H9 (cell line): ENCODE measurements around the gene KIF5A. TPM values are rescaled to one million over a fixed set of nuclear protein-coding genes. Genes with fewer than 3 reads are reported as not detected.

Source experiments
- DNase-seq: peaks from one replicate; pipeline ENCODE4 v3.0.0-alpha.2; 2017
- H2AFZ ChIP-seq: one replicate; pipeline ENCODE4 v1.6.1; 2013; ENCODE audit warnings: mild to moderate bottlenecking, low read length, control low read depth, moderate library complexity
- H2AK5ac ChIP-seq: 2 replicates; pipeline ENCODE4 v1.6.1; 2013; ENCODE audit warnings: low read length, control low read depth, mixed read lengths; ENCODE audit not compliant: insufficient read length
- H2BK120ac ChIP-seq: one replicate; pipeline ENCODE4 v1.6.1; 2013; ENCODE audit warnings: low read depth, mild to moderate bottlenecking, low read length, control low read depth, inconsistent platforms; ENCODE audit not compliant: poor library complexity, severe bottlenecking
- H2BK12ac ChIP-seq: 2 replicates; pipeline ENCODE4 v1.6.1; 2013; ENCODE audit warnings: low read length, control low read depth, mixed read lengths, low read depth; ENCODE audit not compliant: insufficient read length
- H2BK15ac ChIP-seq: 2 replicates; pipeline ENCODE4 v1.6.1; 2013; ENCODE audit warnings: low read depth, low read length, control low read depth
- H2BK20ac ChIP-seq: one replicate; pipeline ENCODE4 v1.6.1; 2013; ENCODE audit warnings: low read depth, mild to moderate bottlenecking, low read length, control low read depth, inconsistent platforms; ENCODE audit not compliant: poor library complexity, severe bottlenecking
- H2BK5ac ChIP-seq: 2 replicates; pipeline ENCODE4 v1.6.1; 2013; ENCODE audit warnings: low read length, control low read depth, mixed read lengths; ENCODE audit not compliant: insufficient read length
- H3K14ac ChIP-seq: 2 replicates; pipeline ENCODE4 v1.6.1; 2013; ENCODE audit warnings: low read length, control low read depth; ENCODE audit not compliant: insufficient read depth
- H3K18ac ChIP-seq: 2 replicates; pipeline ENCODE4 v1.6.1; 2013; ENCODE audit warnings: low read depth, mild to moderate bottlenecking, mixed read lengths, low read length, control low read depth; ENCODE audit not compliant: insufficient read length
- H3K23ac ChIP-seq: 2 replicates; pipeline ENCODE4 v1.6.1; 2013; ENCODE audit warnings: low read length, control low read depth, mixed read lengths, low read depth; ENCODE audit not compliant: insufficient read length
- H3K23me2 ChIP-seq: 2 replicates; pipeline ENCODE4 v1.6.1; 2013; ENCODE audit warnings: low read depth, mild to moderate bottlenecking, mixed read lengths, low read length, control low read depth; ENCODE audit not compliant: insufficient read length, poor library complexity, severe bottlenecking
- H3K27ac ChIP-seq: 2 replicates; pipeline ENCODE4 v1.5.1; 2013; ENCODE audit warnings: low read length, control low read depth, mixed read lengths, low read depth; ENCODE audit not compliant: insufficient read length
- H3K27me3 ChIP-seq: 2 replicates; pipeline ENCODE4 v1.6.1; 2013; ENCODE audit warnings: low read length, control low read depth, inconsistent platforms; ENCODE audit not compliant: insufficient read depth
- H3K4ac ChIP-seq: 2 replicates; pipeline ENCODE4 v1.6.1; 2013; ENCODE audit warnings: low read depth, mild to moderate bottlenecking, control low read depth, inconsistent platforms, low read length, moderate library complexity
- H3K4me1 ChIP-seq: 2 replicates; pipeline ENCODE4 v1.6.1; 2013; ENCODE audit warnings: low read length, control low read depth, inconsistent platforms; ENCODE audit not compliant: insufficient read depth
- H3K4me2 ChIP-seq: 2 replicates; pipeline ENCODE4 v1.6.1; 2013; ENCODE audit warnings: low read length, control low read depth, mixed read lengths; ENCODE audit not compliant: insufficient read length, insufficient read depth
- H3K56ac ChIP-seq: 2 replicates; pipeline ENCODE4 v1.6.1; 2013; ENCODE audit warnings: low read depth, mild to moderate bottlenecking, mixed read lengths, low read length, control low read depth; ENCODE audit not compliant: insufficient read length
- H3K79me1 ChIP-seq: 2 replicates; pipeline ENCODE4 v1.6.1; 2013; ENCODE audit warnings: low read depth, mild to moderate bottlenecking, moderate library complexity, low read length, control low read depth, inconsistent platforms; ENCODE audit not compliant: insufficient read depth, poor library complexity, severe bottlenecking
- H3K79me2 ChIP-seq: 2 replicates; pipeline ENCODE4 v1.6.1; 2013; ENCODE audit warnings: low read length, control low read depth, inconsistent platforms; ENCODE audit not compliant: insufficient read depth
- H3K9ac ChIP-seq: 2 replicates; pipeline ENCODE4 v1.6.1; 2013; ENCODE audit warnings: low read length, control low read depth, mixed read lengths; ENCODE audit not compliant: insufficient read length; ENCODE audit errors: extremely low read depth
- H3K9me3 ChIP-seq: one replicate; pipeline ENCODE4 v1.6.1; 2013; ENCODE audit warnings: low read depth, low read length, inconsistent platforms; ENCODE audit not compliant: control insufficient read depth
- H3T11ph ChIP-seq: one replicate; pipeline ENCODE4 v1.6.1; 2013; ENCODE audit warnings: mild to moderate bottlenecking, low read length, control low read depth, inconsistent platforms
- H4K20me1 ChIP-seq: one replicate; pipeline ENCODE4 v1.6.1; 2013; ENCODE audit not compliant: control insufficient read depth, insufficient read length, insufficient read depth
- H4K5ac ChIP-seq: 2 replicates; pipeline ENCODE4 v1.6.1; 2013; ENCODE audit warnings: low read depth, mild to moderate bottlenecking, mixed read lengths, low read length, control low read depth; ENCODE audit not compliant: insufficient read length
- H4K8ac ChIP-seq: replicated peaks from 2 replicates; pipeline ENCODE4 v1.6.1; 2013; ENCODE audit warnings: low read length, control low read depth, mixed read lengths, low read depth; ENCODE audit not compliant: insufficient read length
- H4K91ac ChIP-seq: 2 replicates; pipeline ENCODE4 v1.6.1; 2013; ENCODE audit warnings: low read depth, mild to moderate bottlenecking, moderate library complexity, mixed read lengths, low read length, control low read depth; ENCODE audit not compliant: insufficient read length
- H3K27ac Mint-ChIP-seq, 3 experiments: 2 replicates in 2 of 3; 3 replicates in 1 of 3; pipeline ENCODE4 v1.8.0; 2020 to 2021; ENCODE audit warnings: mixed read lengths in 3 of 3, mild to moderate bottlenecking in 1 of 3, moderate library complexity in 1 of 3
- H3K27me3 Mint-ChIP-seq: 2 replicates; pipeline ENCODE4 v1.8.0; 2021; ENCODE audit warnings: low read depth, mild to moderate bottlenecking, moderate library complexity, mixed read lengths
- H3K36me3 Mint-ChIP-seq, 3 experiments: 2 replicates in 2 of 3; 3 replicates in 1 of 3; pipeline ENCODE4 v1.8.0; 2020 to 2021; ENCODE audit warnings: low read depth in 3 of 3, mixed read lengths in 3 of 3; ENCODE audit not compliant: insufficient read depth in 1 of 3
- H3K4me1 Mint-ChIP-seq, 2 experiments: 2 replicates each; pipeline ENCODE4 v1.8.0; 2020; ENCODE audit warnings: mixed read lengths in 2 of 2
- H3K4me3 Mint-ChIP-seq, 2 experiments: 2 replicates in 1 of 2; 3 replicates in 1 of 2; pipeline ENCODE4 v1.8.0; 2020 to 2021; ENCODE audit warnings: mild to moderate bottlenecking in 2 of 2, mixed read lengths in 2 of 2, moderate library complexity in 1 of 2
- H3K9me3 Mint-ChIP-seq, 2 experiments: 2 replicates in 1 of 2; 3 replicates in 1 of 2; pipeline ENCODE4 v1.8.0; 2020; ENCODE audit warnings: mild to moderate bottlenecking in 2 of 2, mixed read lengths in 2 of 2, moderate library complexity in 1 of 2
- WGBS: extraction: QIAGEN DNeasy Blood & Tissue Kit; methylation state at CpG from one replicate; pipeline ENCODE4 v1.1.7; 2013; ENCODE audit warnings: missing lambda C conversion rate, low lambda C conversion rate, mixed read lengths; ENCODE audit not compliant: insufficient read length; ENCODE audit errors: extremely low coverage; 5-methylcytosine and 5-hydroxymethylcytosine counted together
- total RNA-seq: library from RNA; stranded (reverse); gene quantifications from 2 replicates; pipeline ENCODE4 v1.2.1, GENCODE V29; 2021
- TF ChIP-seq, protein P1 (sequence below): fragments of 200-600 bp; sonication (generic); conservative IDR thresholded peaks from 3 replicates; pipeline ENCODE4 v1.8.0; 2021; ENCODE audit warnings: antibody characterized with exemption, mild to moderate bottlenecking

Gene KIF5A
- total RNA-seq, 1 experiment from 2014 or later: 18.5 TPM

DNA sequence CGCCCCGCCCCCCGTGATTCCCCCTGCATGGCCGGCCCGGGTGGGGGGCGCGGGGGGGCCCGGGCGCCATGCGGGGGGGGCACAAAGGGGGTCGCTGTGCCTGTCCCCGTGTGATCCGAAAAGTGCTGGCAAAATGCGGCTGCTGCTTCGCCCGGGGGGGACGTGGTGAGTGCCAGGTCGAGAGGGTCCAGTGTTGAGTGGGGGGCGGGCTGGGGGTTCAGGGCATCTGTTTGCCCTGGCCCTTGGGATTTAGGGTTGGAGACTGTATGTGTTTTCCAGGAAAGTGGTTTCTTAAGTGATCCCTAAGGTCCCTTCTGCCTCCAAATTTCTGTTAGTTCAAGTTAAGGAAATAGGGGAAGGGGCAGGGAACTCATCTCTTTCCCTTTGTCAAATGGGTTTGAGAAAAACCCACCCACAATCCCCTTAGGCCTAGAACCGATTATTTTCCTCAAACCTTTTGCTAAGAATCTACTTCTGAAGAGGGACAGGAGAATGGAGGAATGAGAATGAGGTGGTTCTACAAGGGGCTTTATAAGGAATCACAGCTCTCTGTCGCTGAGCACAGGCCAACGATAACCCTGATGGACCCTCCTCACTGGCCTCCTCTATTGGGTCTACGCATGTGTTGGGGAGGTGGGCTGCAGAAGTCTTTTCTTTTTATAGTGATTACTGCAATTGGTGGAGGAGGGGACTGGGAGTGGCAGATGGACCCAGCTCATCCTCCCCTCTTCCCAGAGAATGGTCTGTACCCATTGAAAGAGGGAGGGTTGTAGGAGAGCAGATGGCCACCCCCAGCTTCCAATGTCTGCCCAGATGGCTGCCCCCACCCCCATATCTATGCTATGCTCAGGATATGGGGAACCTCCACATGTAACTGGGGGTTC lies 62.2 kb downstream of the KIF5A start:
- H3K4me3 Mint-ChIP-seq: peak overlapping the region; percentile 75 to 88
- peak overlapping the region; percentile 89 for H3K4me2 ChIP-seq
- H3K27ac Mint-ChIP-seq: no peak overlapping the region; a peak in 1 of 7 replicates

More for the DNA sequence above, 62.2 kb downstream of the KIF5A start:
- no peak for DNase-seq
- Histone ChIP-seq H3K9ac (no peak overlapping the region), H3K23me2 (peaks cover 23% of the 10 kb centered on the region), H3K23ac (no peak overlapping the region), H4K91ac (no peak overlapping the region), H2BK120ac (no peak overlapping the region), H3T11ph (no peak overlapping the region), H3K4ac (no peak overlapping the region), H3K4me1 (no peaks in the 10 kb centered on the region), H2BK12ac (no peak overlapping the region), H3K27me3 (peaks cover 11% of the 10 kb centered on the region; the same call in 1 of the 2 replicates), H3K27ac (no peak overlapping the region), H3K56ac (no peak overlapping the region), H4K5ac (no peak overlapping the region), H3K9me3 (no peaks in the 10 kb centered on the region), H2AK5ac (no peak overlapping the region), H2BK15ac (no peak overlapping the region), H3K14ac (no peak overlapping the region), H4K20me1 (no peaks in the 10 kb centered on the region), H3K79me1 (no peaks in the 10 kb centered on the region), H2BK20ac (no peak overlapping the region), H4K8ac (no peak overlapping the region), H3K79me2 (no peaks in the 10 kb centered on the region), H2BK5ac (no peak overlapping the region), H3K18ac (no peak overlapping the region), H2AFZ (no peak overlapping the region)
- Mint-ChIP-seq H3K9me3 (no peaks in the 10 kb centered on the region), H3K27me3 (peaks cover 25% of the 10 kb centered on the region), H3K36me3 (peaks cover 13 to 38% (median 30%) of the 10 kb centered on the region in 3 experiments), H3K4me1 (peaks cover 29 to 33% of the 10 kb centered on the region in 2 experiments)
- WGBS: no CpG with 5 or more reads among the region's 23 CpGs
- TF ChIP-seq, protein P1, sequence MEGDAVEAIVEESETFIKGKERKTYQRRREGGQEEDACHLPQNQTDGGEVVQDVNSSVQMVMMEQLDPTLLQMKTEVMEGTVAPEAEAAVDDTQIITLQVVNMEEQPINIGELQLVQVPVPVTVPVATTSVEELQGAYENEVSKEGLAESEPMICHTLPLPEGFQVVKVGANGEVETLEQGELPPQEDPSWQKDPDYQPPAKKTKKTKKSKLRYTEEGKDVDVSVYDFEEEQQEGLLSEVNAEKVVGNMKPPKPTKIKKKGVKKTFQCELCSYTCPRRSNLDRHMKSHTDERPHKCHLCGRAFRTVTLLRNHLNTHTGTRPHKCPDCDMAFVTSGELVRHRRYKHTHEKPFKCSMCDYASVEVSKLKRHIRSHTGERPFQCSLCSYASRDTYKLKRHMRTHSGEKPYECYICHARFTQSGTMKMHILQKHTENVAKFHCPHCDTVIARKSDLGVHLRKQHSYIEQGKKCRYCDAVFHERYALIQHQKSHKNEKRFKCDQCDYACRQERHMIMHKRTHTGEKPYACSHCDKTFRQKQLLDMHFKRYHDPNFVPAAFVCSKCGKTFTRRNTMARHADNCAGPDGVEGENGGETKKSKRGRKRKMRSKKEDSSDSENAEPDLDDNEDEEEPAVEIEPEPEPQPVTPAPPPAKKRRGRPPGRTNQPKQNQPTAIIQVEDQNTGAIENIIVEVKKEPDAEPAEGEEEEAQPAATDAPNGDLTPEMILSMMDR: no peak
